Activated CD4-positive, alpha-beta T cell treated with anti-CD3 and anti-CD28 coated beads, Interleukin-2, amount 10 ng/mL, durations not matched to agents 7 days and 5 days (primary cell): Measurements from ENCODE around the gene CCDC85B. TPM values are rescaled to one million over a fixed set of nuclear protein-coding genes. Genes with fewer than 3 reads are reported as not detected.

Experiments used
- CTCF ChIA-PET: fragments of 350-600 bp; sonication (Branson Sonifier 250); formaldehyde crosslinking; loops from one replicate; lab custom pipeline; 2021; ENCODE audit warnings: antibody characterized with exemption; lab: Charles Lee
- POLR2A ChIA-PET: fragments of 350-600 bp; sonication (Branson Sonifier 250); formaldehyde crosslinking; loops from one replicate; lab custom pipeline; 2021; ENCODE audit warnings: antibody characterized with exemption; lab: Charles Lee
- DNase-seq: peaks from one replicate; pipeline ENCODE4 v3.0.0-alpha.2; 2020
- H3K27ac Mint-ChIP-seq: one replicate; pipeline ENCODE4 v1.8.0; 2021; ENCODE audit warnings: mild to moderate bottlenecking, moderate library complexity, mixed read lengths
- H3K27me3 Mint-ChIP-seq: one replicate; pipeline ENCODE4 v1.8.0; 2021; ENCODE audit warnings: mixed read lengths
- H3K36me3 Mint-ChIP-seq: one replicate; pipeline ENCODE4 v1.8.0; 2021; ENCODE audit warnings: low read depth, mixed read lengths
- H3K4me1 Mint-ChIP-seq: one replicate; pipeline ENCODE4 v1.8.0; 2021; ENCODE audit warnings: mixed read lengths
- H3K4me3 Mint-ChIP-seq: one replicate; pipeline ENCODE4 v1.8.0; 2021; ENCODE audit warnings: mild to moderate bottlenecking, moderate library complexity, mixed read lengths
- H3K9me3 Mint-ChIP-seq: one replicate; pipeline ENCODE4 v1.8.0; 2021; ENCODE audit warnings: mixed read lengths
- total RNA-seq, 2 experiments: library from RNA; stranded (reverse); gene quantifications; one replicate each; pipeline ENCODE4 v1.2.3, GENCODE V29; 2021

The CCDC85B gene
- total RNA-seq, 2 experiments from 2014 or later = 39.4 to 56.7 TPM

DNA sequence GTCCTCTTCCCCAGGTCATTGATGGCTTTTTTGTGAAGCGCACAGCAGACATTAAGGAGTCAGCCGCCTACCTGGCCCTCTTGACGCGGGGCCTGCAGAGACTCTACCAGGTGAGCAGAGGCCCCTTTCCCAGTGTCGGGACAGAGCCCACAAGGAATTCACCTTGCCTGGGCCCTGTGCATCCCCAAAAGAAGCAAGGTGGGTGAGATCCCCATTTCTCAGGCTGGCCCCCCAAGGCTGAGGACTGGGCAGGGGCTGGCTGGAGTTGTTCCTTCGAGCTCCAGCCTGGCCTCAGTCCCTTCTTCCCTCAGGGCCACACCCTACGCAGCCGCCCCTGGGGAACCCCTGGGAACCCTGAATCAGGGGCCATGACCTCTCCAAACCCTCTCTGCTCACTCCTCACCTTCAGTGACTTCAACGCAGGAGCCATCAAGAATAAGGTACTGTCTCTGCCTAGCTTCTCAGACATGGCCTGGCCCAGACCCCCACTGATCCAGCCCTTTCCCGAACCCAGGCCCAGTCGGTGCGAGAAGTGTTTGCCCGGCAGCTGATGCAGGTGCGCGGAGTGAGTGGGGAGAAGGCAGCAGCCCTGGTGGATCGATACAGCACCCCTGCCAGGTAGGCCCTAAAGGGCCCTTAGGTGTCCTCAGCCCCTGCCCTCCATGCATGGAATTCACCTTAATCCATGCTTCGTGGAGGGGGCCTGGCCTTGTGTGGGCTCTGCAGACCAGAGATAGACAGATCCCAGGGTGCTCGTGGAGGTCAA is 25.6 kb upstream of the CCDC85B start:
- no peak overlapping the region for H3K27ac Mint-ChIP-seq
- H3K36me3 Mint-ChIP-seq = peaks cover 41% of the 10 kb centered on the region
- DNase-seq = no peak
- no peak overlapping the region for H3K4me3 Mint-ChIP-seq
- ChIA-PET POLR2A (no interaction called here), CTCF (interaction anchor here (1.7 to 25.8 kb wide), 2 partner anchors 9 to 23 kb away, joined by 4 to 590 read pairs; partner anchors contain the start of genes CCDC85B, CTSW and FIBP)
- no peaks in the 10 kb centered on the region for H3K9me3 Mint-ChIP-seq
- peaks cover 29% of the 10 kb centered on the region for H3K4me1 Mint-ChIP-seq
- H3K27me3 Mint-ChIP-seq = no peaks in the 10 kb centered on the region

DNA sequence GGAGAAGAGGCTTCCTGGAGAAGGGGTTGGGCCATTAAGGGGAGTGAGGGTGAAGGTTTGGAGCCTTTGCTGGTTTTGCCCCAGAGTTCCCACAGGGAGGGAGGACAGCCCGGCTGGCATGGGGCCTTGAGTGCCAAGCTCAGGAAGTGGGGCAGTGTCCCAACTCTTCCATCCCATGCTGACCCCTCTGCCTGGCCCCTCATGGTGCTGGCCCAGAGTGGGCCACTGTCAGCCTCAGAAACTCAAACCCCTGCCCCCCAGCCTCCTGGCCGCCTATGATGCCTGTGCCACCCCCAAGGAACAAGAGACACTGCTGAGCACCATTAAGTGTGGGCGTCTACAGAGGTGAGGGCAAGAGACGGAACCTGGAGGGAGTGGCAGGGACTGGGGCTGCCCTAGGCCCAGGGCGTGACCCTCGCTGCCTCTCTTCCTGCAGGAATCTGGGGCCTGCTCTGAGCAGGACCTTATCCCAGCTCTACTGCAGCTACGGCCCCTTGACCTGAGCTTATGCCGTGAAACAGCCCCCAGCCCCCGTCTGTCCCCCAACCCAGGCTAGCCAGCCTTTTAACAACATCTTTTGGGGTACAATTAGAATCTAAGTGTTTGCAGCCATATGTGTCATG is 24.8 kb upstream of the CCDC85B start:
- Mint-ChIP-seq H3K4me3 (no peak overlapping the region), H3K27ac (peak overlapping the region; percentile 13), H3K36me3 (peaks cover 40% of the 10 kb centered on the region), H3K4me1 (peaks cover 32% of the 10 kb centered on the region), H3K27me3 (no peaks in the 10 kb centered on the region), H3K9me3 (no peaks in the 10 kb centered on the region)
- ChIA-PET POLR2A (no interaction called here), CTCF (interaction anchor here (1.7 to 25.8 kb wide), 2 partner anchors 8 to 22 kb away, joined by 4 to 590 read pairs; partner anchors contain the start of genes CCDC85B, CTSW and FIBP)
- no peak for DNase-seq

DNA sequence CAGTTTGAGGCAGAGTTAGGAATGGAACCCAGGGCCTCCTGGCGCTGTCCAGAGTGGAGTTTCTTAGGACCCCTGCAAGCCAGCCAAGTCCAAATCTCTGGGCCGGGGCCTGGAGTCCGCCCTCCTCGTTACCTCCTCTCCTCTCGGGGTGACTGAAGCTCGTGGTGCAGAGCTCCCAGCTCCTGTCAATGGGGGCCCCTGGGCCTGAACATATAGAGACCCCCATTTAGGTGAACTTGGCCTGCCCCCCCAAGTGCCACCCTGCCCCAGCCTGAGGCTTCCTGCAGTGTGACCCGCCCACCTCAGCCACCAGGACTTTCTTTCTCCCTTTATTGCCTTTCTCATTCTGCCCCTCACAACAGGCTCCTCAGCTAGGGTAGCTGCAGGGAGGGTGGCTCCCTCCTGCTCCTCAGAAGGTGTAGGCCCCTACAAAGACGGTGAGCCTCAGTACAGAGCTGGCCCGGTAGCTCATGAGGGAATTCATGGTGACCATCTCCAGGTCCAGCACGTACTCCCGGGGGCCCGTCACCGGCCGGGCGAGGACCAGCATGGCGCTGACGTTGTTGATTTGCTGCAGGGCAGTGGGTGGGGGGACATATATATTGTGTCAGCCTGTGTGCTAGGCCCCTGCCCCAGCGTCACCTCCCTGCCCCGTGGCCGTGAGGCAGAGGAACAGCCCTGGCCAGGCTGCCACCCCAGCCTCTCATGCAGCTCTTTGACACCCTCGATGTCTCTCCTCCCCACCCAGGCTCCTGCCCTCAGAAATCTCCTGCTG is 23.8 kb upstream of the CCDC85B start:
- H3K4me1 Mint-ChIP-seq = peaks cover 35% of the 10 kb centered on the region
- no peak for DNase-seq
- ChIA-PET POLR2A (no interaction called here), CTCF (interaction anchor here (25.8 kb wide), 1 partner anchor 21 kb away, joined by 590 read pairs; the partner anchor contains the start of genes CCDC85B, CTSW and FIBP)
- no peaks in the 10 kb centered on the region for H3K9me3 Mint-ChIP-seq
- no peak overlapping the region for H3K4me3 Mint-ChIP-seq
- H3K36me3 Mint-ChIP-seq = peaks cover 34% of the 10 kb centered on the region
- H3K27ac Mint-ChIP-seq = peak overlapping the region; percentile 68
- no peaks in the 10 kb centered on the region for H3K27me3 Mint-ChIP-seq

DNA sequence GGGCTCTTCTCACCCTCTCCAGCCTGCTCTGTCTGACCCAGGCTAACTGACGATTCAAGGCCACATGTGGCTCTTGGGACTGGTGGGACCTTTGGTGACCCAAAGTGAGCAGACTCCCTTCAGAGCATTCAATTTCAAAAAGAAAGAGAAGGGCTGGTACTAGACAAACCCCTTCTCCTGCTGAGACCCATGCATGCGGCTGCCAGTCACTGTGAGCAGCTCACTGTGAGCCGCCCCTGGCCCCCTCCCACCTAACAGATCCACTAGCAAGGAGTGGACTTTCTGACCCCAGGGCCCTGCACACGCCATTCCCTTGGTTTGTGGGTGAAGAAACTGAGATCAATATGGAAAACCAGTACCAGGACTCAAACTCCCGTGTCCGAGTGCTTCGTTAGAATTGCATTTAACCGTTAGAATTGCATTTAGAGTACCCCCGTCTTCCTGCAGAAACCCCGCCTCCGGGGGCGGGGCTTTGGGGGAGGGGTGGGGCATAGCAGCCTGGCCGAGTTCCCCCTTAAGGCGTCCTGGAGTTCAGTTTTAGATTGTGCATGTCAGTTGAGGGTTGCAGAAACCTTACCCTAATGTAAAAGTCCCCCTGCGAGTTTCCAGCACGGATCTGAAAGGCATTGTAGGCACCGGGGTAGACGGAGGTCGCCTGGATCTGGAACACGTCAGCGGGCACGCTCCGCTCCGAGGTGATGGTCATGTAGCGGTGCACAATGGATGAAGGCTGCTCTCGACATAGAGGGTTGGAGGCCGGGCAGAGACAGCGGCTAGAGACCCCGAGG is 23.0 kb upstream of the CCDC85B start:
- no peak overlapping the region for H3K4me3 Mint-ChIP-seq
- peaks cover 31% of the 10 kb centered on the region for H3K36me3 Mint-ChIP-seq
- H3K27ac Mint-ChIP-seq = peak overlapping the region; percentile 68
- no peaks in the 10 kb centered on the region for H3K27me3 Mint-ChIP-seq
- peaks cover 33% of the 10 kb centered on the region for H3K4me1 Mint-ChIP-seq
- CTCF ChIA-PET = interaction anchor here (1.6 to 25.8 kb wide), 3 partner anchors 7 to 156 kb away, joined by 5 to 590 read pairs (median 86); partner anchors contain the start of genes CCDC85B, CFL1, CTSW and FIBP
- no peak for DNase-seq
- POLR2A ChIA-PET = no interaction called here
- H3K9me3 Mint-ChIP-seq = no peaks in the 10 kb centered on the region

DNA sequence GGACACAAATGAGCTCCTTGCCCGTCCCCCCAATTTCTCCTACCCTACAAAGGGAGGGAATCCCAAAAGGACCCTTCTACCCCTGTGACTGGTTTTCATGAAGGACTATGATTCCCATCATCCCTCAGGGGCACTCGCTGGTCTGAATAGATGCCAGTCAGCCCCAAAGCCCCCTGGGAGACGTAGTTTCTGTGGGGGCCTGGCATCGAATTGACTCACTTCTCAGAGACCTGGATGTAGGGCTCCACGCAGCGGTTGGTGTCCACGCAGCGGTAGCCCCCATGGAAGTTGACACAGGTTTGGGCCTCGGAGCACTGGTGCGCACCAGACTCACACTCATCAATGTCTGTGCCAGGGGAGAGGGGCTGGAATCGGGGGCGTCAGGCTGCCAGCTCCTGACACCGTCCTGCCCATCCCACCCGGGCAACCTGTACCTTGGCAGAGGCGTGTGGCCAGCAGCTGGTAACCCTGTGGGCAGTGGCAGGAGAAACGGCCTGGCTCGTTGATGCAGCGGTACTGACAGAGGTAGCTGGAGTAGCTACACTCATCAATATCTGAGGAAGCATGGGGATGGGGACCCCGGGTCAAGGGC is 22.3 kb upstream of the CCDC85B start:
- Mint-ChIP-seq H3K36me3 (peaks cover 25% of the 10 kb centered on the region), H3K27ac (no peak overlapping the region), H3K4me1 (peaks cover 30% of the 10 kb centered on the region), H3K27me3 (no peaks in the 10 kb centered on the region), H3K9me3 (no peaks in the 10 kb centered on the region), H3K4me3 (no peak overlapping the region)
- ChIA-PET POLR2A (no interaction called here), CTCF (interaction anchor here (1.6 to 25.8 kb wide), 4 partner anchors 8 to 157 kb away, joined by 5 to 590 read pairs (median 46); partner anchors contain the start of genes CCDC85B, CFL1, CTSW and FIBP)
- DNase-seq = no peak

DNA sequence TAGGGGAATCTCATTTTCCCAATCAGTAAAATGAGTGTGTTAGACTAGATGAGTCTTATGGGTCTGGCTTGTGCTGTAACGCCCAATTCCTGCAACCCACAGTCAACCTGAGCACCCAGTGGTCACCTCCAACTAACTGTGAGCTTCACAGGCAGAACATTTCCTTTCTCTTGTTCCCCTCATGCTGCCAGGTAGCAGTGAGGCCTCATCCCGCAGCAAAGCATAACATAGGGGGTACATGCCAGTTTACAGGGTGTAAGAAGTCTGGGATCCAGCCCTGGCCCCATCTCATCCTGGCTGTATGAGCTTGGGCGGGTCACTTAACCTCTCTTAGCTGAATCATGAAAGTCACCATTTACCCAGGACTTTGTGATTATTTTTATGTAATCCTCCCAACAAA is 21.6 kb upstream of the CCDC85B start:
- Mint-ChIP-seq H3K4me3 (no peak overlapping the region), H3K27me3 (no peaks in the 10 kb centered on the region), H3K27ac (peak overlapping the region; percentile 66), H3K36me3 (peaks cover 20% of the 10 kb centered on the region), H3K9me3 (no peaks in the 10 kb centered on the region), H3K4me1 (peaks cover 35% of the 10 kb centered on the region)
- POLR2A ChIA-PET = interaction anchor here (1.1 kb wide), 1 partner anchor 9 kb away, joined by 3 read pairs; the partner anchor contains the start of gene MUS81
- DNase-seq = no peak
- CTCF ChIA-PET = interaction anchor here (1.6 to 25.8 kb wide), 4 partner anchors 9 to 157 kb away, joined by 5 to 590 read pairs (median 46); partner anchors contain the start of genes CCDC85B, CFL1, CTSW and FIBP

DNA sequence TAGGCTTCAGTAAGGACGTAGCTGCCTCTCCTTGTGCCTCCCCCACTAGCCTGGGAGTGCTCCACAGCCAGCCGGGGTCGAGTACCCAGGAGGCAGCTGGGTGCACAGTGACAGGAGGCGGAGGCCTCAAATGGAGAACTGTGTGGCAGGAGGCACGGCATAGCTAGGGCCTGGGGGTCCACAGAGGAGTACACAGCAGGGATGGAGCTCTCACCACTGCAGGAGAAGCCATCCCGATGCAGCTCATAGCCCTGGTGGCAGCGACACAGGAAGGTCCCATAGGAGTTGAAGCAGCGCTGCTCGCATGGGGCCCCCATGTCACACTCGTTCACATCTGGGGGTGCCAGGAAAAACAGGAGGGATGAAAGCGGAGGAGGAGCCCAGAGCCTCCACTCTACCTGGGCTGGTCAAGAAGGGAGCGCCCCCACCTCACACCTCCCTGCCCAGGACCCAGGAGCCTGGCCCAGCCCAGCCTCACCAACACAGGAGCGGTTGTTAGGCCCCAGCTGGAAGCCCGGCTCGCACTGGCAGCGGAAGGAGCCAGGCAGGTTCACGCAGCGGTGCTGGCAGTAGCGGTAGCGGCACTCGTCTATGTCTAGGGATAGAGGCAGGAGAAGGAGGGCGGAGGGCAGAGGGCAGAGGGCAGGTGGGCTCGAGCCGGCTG is 20.7 kb upstream of the CCDC85B start:
- ChIA-PET POLR2A (interaction anchor here (1.1 kb wide), 1 partner anchor 10 kb away, joined by 3 read pairs; the partner anchor contains the start of gene MUS81), CTCF (interaction anchor here (0.6 to 25.8 kb wide), 6 partner anchors 9 to 119 kb away, joined by 3 to 590 read pairs (median 6); partner anchors contain the start of genes CCDC85B, CFL1, CTSW and FIBP)
- Mint-ChIP-seq H3K36me3 (peaks cover 15% of the 10 kb centered on the region), H3K27me3 (no peaks in the 10 kb centered on the region), H3K4me1 (peaks cover 36% of the 10 kb centered on the region), H3K4me3 (no peak overlapping the region), H3K27ac (peak overlapping the region; percentile 22), H3K9me3 (no peaks in the 10 kb centered on the region)
- no peak for DNase-seq

DNA sequence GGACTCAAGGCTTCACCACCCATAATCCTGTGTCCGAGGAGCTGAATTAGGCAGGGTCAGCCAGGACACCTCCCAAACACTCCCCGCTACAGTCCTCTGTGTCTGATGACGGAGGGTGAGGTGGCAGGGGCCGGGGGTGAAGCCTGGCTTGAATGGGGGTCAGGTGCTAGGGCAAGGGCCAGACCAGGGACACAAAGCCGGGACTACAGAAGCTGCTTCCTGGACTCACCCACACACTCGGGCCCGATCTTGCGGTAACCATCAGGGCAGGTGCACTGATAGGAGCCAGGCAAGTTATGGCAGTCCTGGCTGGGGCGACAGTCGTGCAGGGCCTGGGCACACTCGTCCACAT is 20.2 kb upstream of the CCDC85B start:
- DNase-seq = no peak
- Mint-ChIP-seq H3K27ac (peak overlapping the region; percentile 38), H3K36me3 (peaks cover 11% of the 10 kb centered on the region), H3K4me3 (no peak overlapping the region), H3K9me3 (no peaks in the 10 kb centered on the region), H3K4me1 (peaks cover 36% of the 10 kb centered on the region), H3K27me3 (no peaks in the 10 kb centered on the region)
- POLR2A ChIA-PET = no interaction called here
- CTCF ChIA-PET = interaction anchor here (0.6 to 25.8 kb wide), 6 partner anchors 10 to 159 kb away, joined by 3 to 590 read pairs (median 6); partner anchors contain the start of genes CCDC85B, CFL1, CTSW and FIBP

DNA sequence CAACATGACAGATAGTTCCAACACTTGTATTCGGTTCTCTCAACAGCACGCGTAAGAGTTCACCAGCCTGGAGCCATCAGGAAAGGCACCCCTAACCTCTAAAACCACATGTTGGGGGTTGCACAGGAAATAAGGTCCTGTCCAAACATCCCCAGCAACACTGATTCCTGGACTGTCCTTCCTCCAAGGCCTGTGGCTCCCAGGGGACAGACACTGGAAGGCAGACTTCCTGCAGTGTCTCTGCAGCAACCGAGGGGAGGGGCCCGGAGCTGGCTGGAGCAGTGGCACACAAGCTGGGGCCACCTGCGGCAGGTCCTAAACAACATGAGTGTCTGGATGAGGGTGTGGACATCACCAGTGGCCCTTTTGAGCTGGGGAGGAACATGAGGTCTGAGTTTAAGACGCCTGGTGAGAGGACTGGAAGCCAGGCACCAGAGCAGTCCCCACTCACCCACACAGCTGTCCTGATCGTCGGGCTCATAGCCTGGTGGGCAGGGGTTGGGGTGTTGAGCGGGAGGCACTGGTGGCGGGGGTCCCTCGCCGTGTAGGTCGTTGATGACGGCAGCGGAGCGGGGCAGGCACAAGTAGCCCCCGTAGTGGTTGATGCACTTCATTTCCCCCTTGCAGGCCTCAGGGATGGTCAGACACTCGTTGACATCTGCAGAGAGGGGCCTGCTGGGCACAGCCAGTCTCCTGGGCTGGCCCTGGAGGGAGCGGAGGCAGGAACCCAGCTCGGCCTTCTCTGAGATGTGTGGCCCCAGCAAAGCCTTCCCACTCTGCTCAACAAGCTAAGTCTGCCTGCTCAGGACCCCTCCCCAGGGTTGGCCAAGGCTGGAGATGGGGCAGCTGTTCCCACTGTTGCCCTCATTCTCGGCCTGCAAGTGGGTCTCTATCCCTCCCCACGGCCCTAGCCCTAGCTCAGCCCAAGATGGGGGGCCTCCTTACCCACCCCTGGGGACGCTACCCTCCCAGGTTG is 19.5 kb upstream of the CCDC85B start:
- ChIA-PET CTCF (interaction anchor here (0.8 to 25.8 kb wide), 9 partner anchors 11 to 198 kb away, joined by 3 to 590 read pairs (median 4); partner anchors contain the start of genes CCDC85B, CFL1, CTSW and FIBP), POLR2A (interaction anchor here (1.1 kb wide), 1 partner anchor 20 kb away, joined by 3 read pairs; the partner anchor contains the start of gene CCDC85B)
- no peaks in the 10 kb centered on the region for H3K9me3 Mint-ChIP-seq
- H3K4me3 Mint-ChIP-seq = peak overlapping the region; percentile 13
- no peak for DNase-seq
- peak overlapping the region; percentile 38 for H3K27ac Mint-ChIP-seq
- H3K27me3 Mint-ChIP-seq = no peaks in the 10 kb centered on the region
- H3K4me1 Mint-ChIP-seq = peaks cover 36% of the 10 kb centered on the region
- peaks cover 8% of the 10 kb centered on the region for H3K36me3 Mint-ChIP-seq
